HPDE6-E6E7 (cell line): ENCODE data around the gene KERA.

Experiments
- DNase-seq: peaks from one replicate; pipeline ENCODE4 v3.0.0; 2011; ENCODE audit warnings: missing footprints; ENCODE audit errors: extremely low spot score

Gene KERA

DNA sequence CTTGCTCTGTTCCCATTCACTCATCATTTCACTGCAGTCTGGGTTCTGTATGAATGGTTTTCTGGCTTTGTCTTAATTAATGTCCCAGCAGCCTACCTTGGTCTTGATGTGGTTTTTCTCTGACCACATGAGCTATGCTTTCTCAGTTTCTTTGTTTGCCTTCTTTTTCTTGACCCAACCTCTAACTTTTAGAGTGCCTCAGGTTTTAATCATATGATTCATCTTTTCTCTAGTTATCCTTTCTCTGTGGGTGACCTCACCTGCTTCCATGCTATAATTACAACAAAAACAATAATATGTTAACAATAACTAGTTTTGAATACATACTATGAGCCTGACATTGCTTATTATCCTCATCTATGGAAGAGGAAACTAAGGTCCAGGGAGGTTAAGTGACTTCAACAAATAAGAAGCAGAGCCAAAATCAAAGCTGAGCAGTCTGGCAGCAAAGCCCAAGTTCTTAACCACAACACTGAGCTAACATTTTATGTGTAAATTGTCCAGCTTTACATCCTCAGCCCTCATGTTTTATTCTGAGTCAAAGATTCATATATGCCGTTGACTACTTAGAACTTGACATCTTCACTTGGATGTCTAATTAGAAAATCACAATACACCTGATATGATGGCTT lies 48.4 kb downstream of the KERA start:
- no peak for DNase-seq

DNA sequence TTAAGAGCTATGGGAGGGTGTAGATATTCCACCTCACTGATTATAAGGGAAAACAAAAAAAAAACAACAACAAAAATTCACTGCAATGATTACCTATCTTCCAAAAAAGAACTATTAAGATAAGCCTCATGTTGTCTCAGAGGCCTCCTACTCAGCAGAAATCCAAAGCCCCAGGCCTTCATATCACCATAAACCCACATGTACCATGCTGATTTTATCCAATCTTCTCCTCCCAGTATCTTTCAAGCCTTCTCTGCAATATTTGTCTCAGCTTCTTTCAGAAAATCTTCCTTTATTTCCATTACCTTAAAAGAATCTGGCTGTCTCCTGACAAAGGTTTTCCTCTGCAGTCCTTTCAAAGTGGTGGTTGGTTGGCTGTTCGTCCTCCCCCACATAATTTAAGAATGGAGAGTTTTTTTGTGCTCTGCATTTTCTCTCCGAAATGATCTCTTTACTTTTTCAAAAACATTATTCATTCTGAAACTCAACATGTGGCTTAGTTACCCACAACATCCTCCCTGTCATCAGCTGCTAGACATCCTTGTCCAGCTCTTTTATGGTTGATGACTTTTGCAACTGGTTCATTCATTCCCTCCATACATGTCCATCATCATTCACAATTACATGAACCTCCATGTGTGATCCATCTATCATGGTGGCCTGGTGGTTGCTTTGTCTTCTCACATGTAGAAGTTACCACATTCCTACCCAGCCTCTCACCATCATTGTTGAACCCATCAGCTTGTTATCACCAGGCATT lies 50.1 kb downstream of the KERA start:
- DNase-seq, result no peak

DNA sequence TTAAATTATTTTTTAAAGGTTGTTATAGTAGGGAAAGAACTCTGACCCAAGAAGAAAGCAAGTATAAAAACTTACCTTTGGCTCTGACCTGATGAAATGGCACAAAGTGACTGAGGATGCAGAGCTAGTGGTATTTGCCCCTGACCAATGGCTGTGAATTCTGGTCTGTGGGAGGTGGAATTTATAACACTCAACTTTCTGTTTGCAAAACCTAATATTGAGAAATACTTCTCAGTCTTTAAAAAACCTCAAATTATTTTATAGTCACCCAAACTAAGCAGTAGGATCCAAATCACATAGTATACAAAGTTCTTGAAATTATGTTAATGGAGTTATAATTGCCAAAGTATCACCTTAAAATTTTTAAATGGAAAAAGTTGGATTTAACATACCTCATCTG lies 53.0 kb downstream of the KERA start, which contains the start of gene EPYC:
TSS of gene EPYC (minus strand) at position 101 of the 400 bp plus-strand sequence. CDS start 2,407 bp downstream, outside the sequence.
- DNase-seq, result no peak

DNA sequence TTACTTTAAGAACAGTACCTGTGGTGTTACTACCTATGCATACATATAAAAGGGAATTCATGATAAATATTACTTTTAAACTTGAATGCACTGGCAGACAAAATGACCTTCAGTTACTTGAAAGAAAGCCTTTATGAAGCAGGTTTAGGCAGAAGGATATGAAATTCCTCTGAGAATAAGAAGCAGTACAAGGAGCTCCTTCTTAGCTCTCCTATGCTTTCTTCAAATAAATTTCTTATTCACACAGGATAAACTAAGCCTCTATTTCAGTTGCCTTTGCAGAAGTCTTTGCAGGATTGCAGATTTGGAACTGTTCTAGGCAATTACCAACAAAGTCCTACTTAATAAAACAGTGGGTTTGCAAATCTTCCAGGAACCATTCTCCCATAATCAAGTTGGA lies 54.1 kb downstream of the KERA start:
- no peak for DNase-seq

DNA sequence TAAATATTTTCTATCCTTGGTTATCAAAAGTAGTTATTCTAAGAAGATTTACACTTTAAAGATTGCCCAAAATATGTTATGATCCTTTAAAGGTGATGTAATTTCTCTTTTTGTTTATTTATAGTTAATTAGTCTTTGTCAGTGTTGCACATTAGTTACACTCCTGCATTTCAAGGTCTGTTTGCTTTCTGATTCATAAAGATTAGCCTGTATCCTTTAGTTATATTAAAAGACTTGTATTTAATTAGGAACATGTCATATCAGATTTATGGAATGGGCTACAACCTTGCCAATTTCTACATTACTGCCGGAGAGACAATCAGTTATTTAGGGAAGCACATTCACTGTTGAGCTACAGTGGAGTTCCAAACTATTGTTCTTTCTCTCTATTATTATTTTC lies 56.5 kb downstream of the KERA start:
- no peak for DNase-seq
